Body of pancreas (tissue), 4 donors: ENCODE results near the gene PRR12.

ENCODE experiments used
- CTCF ChIP-seq, 7 experiments: fragments of 450-650 bp in 4 of 7; fragments of 200-600 bp in 3 of 7; sonication (generic) in 3 of 7; IDR thresholded peaks; one replicate each; pipeline ENCODE4 v1.5.1; 2016 to 2019; ENCODE audit warnings: antibody characterized with exemption in 7 of 7
- POLR2A ChIP-seq, 3 donors: fragments of 450-650 bp; IDR thresholded peaks; one replicate each; pipeline ENCODE4 v1.6.1; 2016; ENCODE audit warnings: antibody characterized with exemption in 3 of 3, mild to moderate bottlenecking in 2 of 3

- TF ChIP-seq CTCF (IDR thresholded peaks at IDR 0.05): no peak
- TF ChIP-seq POLR2A (IDR thresholded peaks at IDR 0.05): no peak
These were observed 6.1 kb downstream of the PRR12 start for GRCh38 chr19:49596954-49597702.
